HUDEP-2 (cell line): Measurements from ENCODE around the gene BEX4.

Source experiments
- DNase-seq, 76 experiments: peaks; one replicate each; lab custom pipeline; 2025; ENCODE audit not compliant: unreplicated experiment in 76 of 76; lab: John Stamatoyannopoulos, UW

The BEX4 gene

GRCh38 chrX:103235608-103236007 lies 20.7 kb downstream of the BEX4 start:
- DNase-seq = peak in 19 of 76 experiments; percentile 0 to 57 (median 12)

- no peak for DNase-seq
These were observed 21.4 kb downstream of the BEX4 start for GRCh38 chrX:103236296-103236695.

GRCh38 chrX:103240155-103240554 lies 25.2 kb downstream of the BEX4 start:
- DNase-seq = no peak

- peak in 8 of 76 experiments; percentile 0 to 25 (median 12) for DNase-seq
These were observed 33.6 kb downstream of the BEX4 start for GRCh38 chrX:103248553-103248952.

GRCh38 chrX:103249805-103250204 lies 34.9 kb downstream of the BEX4 start:
- no peak for DNase-seq

GRCh38 chrX:103250977-103251376 lies 36.1 kb downstream of the BEX4 start:
- DNase-seq = no peak

- DNase-seq = peak in 11 of 76 experiments; percentile 0 to 33 (median 1)
These were observed 38.7 kb downstream of the BEX4 start for GRCh38 chrX:103253608-103254007.

GRCh38 chrX:103254171-103254824 lies 39.4 kb downstream of the BEX4 start:
- peak in 3 of 76 experiments; percentile 0 to 2 (median 2) for DNase-seq

- DNase-seq = peak in 62 of 76 experiments; percentile 1 to 58 (median 26)
These were observed 40.1 kb downstream of the BEX4 start, which contains the start of gene TCEAL8 for GRCh38 chrX:103254921-103255493. Gene TCEAL8 (minus strand): TSS chrX:103255155. CDS start chrX:103253979, 1,176 bp downstream.

GRCh38 chrX:103256651-103257050 lies 41.7 kb downstream of the BEX4 start:
- DNase-seq = no peak

- DNase-seq = no peak
These were observed 43.4 kb downstream of the BEX4 start for GRCh38 chrX:103258275-103258674.
